Sigmoid colon (tissue), 7 donors: ENCODE data around the gene TMCC3. TPM values are rescaled to one million over a fixed set of nuclear protein-coding genes. Genes with fewer than 3 reads are reported as not detected.
"Not testable (repeated sequence)": the region's sequence is repeated elsewhere in the genome, so short reads cannot be mapped to it uniquely, and the experiment has no call there.

Experiments
- DNase-seq: peaks from one replicate; pipeline ENCODE4 v3.0.0-alpha.2; 2019
- H3K27ac ChIP-seq, 4 donors: fragments of 200-600 bp; sonication (generic); one replicate each; pipeline ENCODE4 v1.5.1; 2016 to 2019; ENCODE audit warnings: mild to moderate bottlenecking in 1 of 4
- H3K27me3 ChIP-seq, 3 donors: fragments of 200-600 bp; sonication (generic); one replicate each; pipeline ENCODE4 v1.5.1; 2019; ENCODE audit warnings: mild to moderate bottlenecking in 1 of 3
- H3K36me3 ChIP-seq, 4 donors: fragments of 200-600 bp; sonication (generic); one replicate each; pipeline ENCODE4 v1.5.1; 2016 to 2019
- H3K4me1 ChIP-seq, 4 donors: fragments of 200-600 bp; sonication (generic); one replicate each; pipeline ENCODE4 v1.5.1; 2017 to 2019
- H3K4me3 ChIP-seq, 4 donors: fragments of 200-600 bp; sonication (generic); one replicate each; pipeline ENCODE4 v1.5.1; 2017 to 2019; ENCODE audit warnings: mild to moderate bottlenecking in 2 of 4, moderate library complexity in 1 of 4
- H3K9me3 ChIP-seq, 4 donors: fragments of 200-600 bp in 3 of 4; sonication (generic) in 3 of 4; one replicate each; pipeline versions ENCODE4 v1.5.1 to v1.6.1; 2013 to 2019
- EP300 ChIP-seq, 4 donors: sonication (generic); formaldehyde crosslinking; IDR thresholded peaks; one replicate each; pipeline ENCODE4 v1.6.1; 2017; ENCODE audit warnings: antibody characterized with exemption in 4 of 4
- POLR2A ChIP-seq, 2 donors: fragments of 450-650 bp; IDR thresholded peaks; one replicate each; pipeline ENCODE4 v1.6.1; 2016; ENCODE audit warnings: antibody characterized with exemption in 2 of 2, mild to moderate bottlenecking in 2 of 2, moderate library complexity in 2 of 2
- POLR2AphosphoS5 ChIP-seq, 4 donors: sonication (generic); formaldehyde crosslinking; IDR thresholded peaks; one replicate each; pipeline ENCODE4 v1.6.1; 2017; ENCODE audit warnings: antibody characterized with exemption in 4 of 4
- WGBS, 2 donors: extraction: QIAGEN DNeasy Blood & Tissue Kit; methylation state at CpG; one replicate each; pipeline ENCODE4 v1.1.7; 2013; 5-methylcytosine and 5-hydroxymethylcytosine counted together
- intact Hi-C: fragments of 100-400 bp; cut with DNase I; formaldehyde crosslinking; loops from one replicate; pipeline ENCODE4 v1.15.1; 2023
- polyA plus RNA-seq, 3 donors: library from polyadenylated mRNA; stranded (reverse); fragments of 200-250 nt; gene quantifications; one replicate each; pipeline ENCODE4 v1.2.3, GENCODE V29; 2013
- total RNA-seq, 4 donors: library from RNA; depleted of rRNA; stranded (reverse); fragments of >200 nt; gene quantifications; one replicate each; pipeline ENCODE4 v1.1.0, GENCODE V29; 2016
- TF ChIP-seq, protein P1 (sequence below), 4 experiments: fragments of 450-650 bp in 3 of 4; fragments of 200-600 bp in 1 of 4; IDR thresholded peaks; one replicate each; pipeline ENCODE4 v1.5.1; 2016 to 2019; ENCODE audit warnings: antibody characterized with exemption in 4 of 4, mild to moderate bottlenecking in 3 of 4, moderate library complexity in 2 of 4
- donor health status: healthy with polysubstance abuse.
- donor health status: Bipolar disorder and iron deficiency.
- donor health status: healthy.

Gene TMCC3
- total and polyA plus RNA-seq, 7 donors, result 4.9 to 44.9 (median 8.3) TPM

DNA sequence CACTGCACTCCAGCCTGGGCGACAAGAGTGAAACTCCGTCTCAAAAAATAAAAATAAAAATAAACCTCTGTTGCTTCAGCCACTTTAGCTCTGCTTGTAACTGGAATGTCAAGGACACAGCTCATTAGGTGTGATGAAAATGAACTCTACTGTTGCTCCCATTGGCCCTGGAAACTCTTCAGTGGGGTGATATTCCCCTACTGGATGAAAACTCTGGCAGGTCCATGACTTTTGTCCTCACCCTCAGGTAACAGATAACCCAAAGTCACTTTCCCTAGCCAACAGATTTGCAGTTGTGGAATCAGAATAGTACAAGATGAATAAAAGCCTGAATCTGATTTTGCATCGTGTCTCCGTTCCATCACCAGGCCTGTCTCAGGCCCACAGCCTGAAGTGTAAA lies 98.5 kb downstream of the TMCC3 start:
- DNase-seq, result no peak
- Histone ChIP-seq H3K9me3 (no peaks in the 10 kb centered on the region), H3K36me3 (no peaks in the 10 kb centered on the region), H3K4me3 (no peak overlapping the region), H3K27me3 (no peaks in the 10 kb centered on the region), H3K4me1 (no peaks in the 10 kb centered on the region), H3K27ac (no peak overlapping the region)
- WGBS, 2 donors, result 91 to 97% methylated on average over 4 of the region's 4 CpGs
- TF ChIP-seq EP300 (IDR thresholded peaks at IDR 0.05), result no peak
- no peak for TF ChIP-seq POLR2A (IDR thresholded peaks at IDR 0.05)
- TF ChIP-seq, protein P1, sequence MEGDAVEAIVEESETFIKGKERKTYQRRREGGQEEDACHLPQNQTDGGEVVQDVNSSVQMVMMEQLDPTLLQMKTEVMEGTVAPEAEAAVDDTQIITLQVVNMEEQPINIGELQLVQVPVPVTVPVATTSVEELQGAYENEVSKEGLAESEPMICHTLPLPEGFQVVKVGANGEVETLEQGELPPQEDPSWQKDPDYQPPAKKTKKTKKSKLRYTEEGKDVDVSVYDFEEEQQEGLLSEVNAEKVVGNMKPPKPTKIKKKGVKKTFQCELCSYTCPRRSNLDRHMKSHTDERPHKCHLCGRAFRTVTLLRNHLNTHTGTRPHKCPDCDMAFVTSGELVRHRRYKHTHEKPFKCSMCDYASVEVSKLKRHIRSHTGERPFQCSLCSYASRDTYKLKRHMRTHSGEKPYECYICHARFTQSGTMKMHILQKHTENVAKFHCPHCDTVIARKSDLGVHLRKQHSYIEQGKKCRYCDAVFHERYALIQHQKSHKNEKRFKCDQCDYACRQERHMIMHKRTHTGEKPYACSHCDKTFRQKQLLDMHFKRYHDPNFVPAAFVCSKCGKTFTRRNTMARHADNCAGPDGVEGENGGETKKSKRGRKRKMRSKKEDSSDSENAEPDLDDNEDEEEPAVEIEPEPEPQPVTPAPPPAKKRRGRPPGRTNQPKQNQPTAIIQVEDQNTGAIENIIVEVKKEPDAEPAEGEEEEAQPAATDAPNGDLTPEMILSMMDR (IDR thresholded peaks at IDR 0.05), result no peak
- no peak for TF ChIP-seq POLR2AphosphoS5 (IDR thresholded peaks at IDR 0.05)
- intact Hi-C loops, result no loop called here

DNA sequence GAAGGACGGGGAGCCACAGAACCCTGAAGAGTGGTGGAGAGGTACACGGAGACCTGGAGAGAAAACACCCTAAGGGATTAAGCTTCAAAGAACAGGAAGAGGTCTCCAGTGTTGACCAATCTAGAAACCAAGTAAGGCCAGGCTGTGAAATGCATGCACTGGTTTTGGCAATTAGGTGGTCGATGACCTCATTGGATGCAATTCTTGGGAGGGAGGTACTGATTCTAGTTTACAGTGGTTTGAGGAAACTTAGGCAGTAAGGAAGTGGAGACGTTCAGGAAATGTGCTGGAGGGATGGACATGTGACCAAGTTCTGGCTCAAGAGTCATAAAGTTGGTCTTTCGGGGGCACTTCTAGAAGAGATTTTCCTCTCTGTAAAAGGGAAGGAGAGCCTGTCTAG lies 99.4 kb downstream of the TMCC3 start:
- whole genome bisulfite sequencing, 2 donors, result 72 to 81% methylated on average over 5 of the region's 5 CpGs
- Histone ChIP-seq H3K36me3 (no peaks in the 10 kb centered on the region), H3K27ac (no peak overlapping the region), H3K9me3 (no peaks in the 10 kb centered on the region), H3K4me3 (no peak overlapping the region), H3K27me3 (no peaks in the 10 kb centered on the region), H3K4me1 (no peaks in the 10 kb centered on the region)
- no peak for TF ChIP-seq POLR2AphosphoS5 (IDR thresholded peaks at IDR 0.05)
- TF ChIP-seq EP300 (IDR thresholded peaks at IDR 0.05), result no peak
- TF ChIP-seq POLR2A (IDR thresholded peaks at IDR 0.05), result no peak
- TF ChIP-seq, protein P1 (IDR thresholded peaks at IDR 0.05), result no peak
- intact Hi-C loops, result no loop called here
- no peak for DNase-seq

DNA sequence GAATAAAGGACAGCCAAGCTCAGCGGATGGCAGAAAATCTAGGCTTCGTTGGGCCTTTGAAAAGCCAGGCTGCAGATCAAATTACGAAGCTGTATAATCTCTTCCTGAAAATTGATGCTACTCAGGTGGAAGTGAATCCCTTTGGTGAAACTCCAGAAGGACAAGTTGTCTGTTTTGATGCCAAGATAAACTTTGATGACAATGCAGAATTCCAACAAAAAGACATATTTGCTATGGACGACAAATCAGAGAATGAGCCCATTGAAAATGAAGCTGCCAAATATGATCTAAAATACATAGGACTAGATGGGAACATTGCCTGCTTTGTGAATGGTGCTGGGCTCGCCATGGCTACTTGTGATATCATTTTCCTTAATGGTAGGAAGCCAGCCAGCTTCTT lies 101.5 kb downstream of the TMCC3 start:
- not testable (repeated sequence) for H3K4me3 ChIP-seq, DNase-seq, H3K27ac ChIP-seq, H3K36me3 ChIP-seq, H3K4me1 ChIP-seq, H3K27me3 ChIP-seq, H3K9me3 ChIP-seq
- 94 to 95% methylated on average over 5 of the region's 5 CpGs for WGBS, 2 donors
- intact Hi-C loops, result loop anchor here (5.0 to 10.0 kb wide), 4 partner anchors 218 to 786 kb away; no protein-coding TSS in a partner anchor

DNA sequence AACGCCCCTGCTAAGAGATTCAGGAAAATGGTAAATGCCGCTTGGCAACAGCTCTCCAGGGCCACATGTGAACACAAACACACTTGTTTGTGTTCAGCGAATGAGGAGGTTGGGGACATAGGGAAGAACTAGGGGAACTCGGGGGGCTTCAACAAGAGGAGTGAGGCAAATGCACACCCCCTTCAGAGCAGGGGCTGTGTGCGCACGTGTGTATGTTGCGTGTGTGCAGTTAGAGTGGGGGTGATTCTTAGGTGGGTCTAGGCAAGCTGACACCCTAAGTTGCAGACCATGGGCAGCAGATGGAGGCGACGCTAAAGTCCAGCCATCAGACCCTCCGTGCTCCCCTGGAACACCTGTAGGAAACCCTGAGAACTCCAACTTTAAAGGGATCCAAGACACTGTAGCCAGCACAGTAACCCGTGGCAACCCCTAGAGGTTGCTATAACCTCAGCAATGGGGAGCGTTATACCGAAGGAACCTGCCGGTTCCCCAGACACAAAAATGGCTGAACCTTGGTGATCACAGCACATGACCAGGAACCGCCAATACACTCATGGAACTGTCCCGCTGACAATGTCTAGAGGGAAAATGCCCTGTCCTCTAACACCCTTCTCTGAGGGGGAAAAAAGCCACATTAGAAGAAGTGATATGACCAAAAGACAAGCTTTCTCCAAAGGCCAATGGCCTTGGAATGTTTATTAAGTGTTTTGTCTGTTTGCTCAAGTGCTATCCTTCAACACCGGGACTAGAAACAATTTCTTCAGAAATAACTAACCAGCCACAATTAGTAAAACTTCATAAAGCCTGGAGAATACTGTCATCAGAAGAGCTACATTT lies 104.2 kb downstream of the TMCC3 start:
- intact Hi-C loops, result loop anchor here (5.0 to 10.0 kb wide), 4 partner anchors 221 to 789 kb away; no protein-coding TSS in a partner anchor
- no peaks in the 10 kb centered on the region for H3K27me3 ChIP-seq
- TF ChIP-seq POLR2A (IDR thresholded peaks at IDR 0.05) (no peak), POLR2AphosphoS5 (IDR thresholded peaks at IDR 0.05) (no peak), EP300 (IDR thresholded peaks at IDR 0.05) (no peak)
- TF ChIP-seq, protein P1 (IDR thresholded peaks at IDR 0.05), result peak; percentile 62 to 70 (median 67)
- DNase-seq, result no peak
- no peak overlapping the region for H3K27ac ChIP-seq
- H3K36me3 ChIP-seq, result no peaks in the 10 kb centered on the region
- H3K4me1 ChIP-seq, result no peaks in the 10 kb centered on the region
- WGBS, 2 donors, result 43 to 62% methylated on average over 17 of the region's 17 CpGs
- H3K4me3 ChIP-seq, result no peak overlapping the region
- H3K9me3 ChIP-seq, result no peaks in the 10 kb centered on the region

GRCh38 chr12:94544355-94544754 lies 106.0 kb downstream of the TMCC3 start:
- TF ChIP-seq EP300 (IDR thresholded peaks at IDR 0.05), result no peak
- no peak for TF ChIP-seq POLR2A (IDR thresholded peaks at IDR 0.05)
- TF ChIP-seq POLR2AphosphoS5 (IDR thresholded peaks at IDR 0.05), result no peak
- TF ChIP-seq, protein P1 (IDR thresholded peaks at IDR 0.05), result no peak
- Histone ChIP-seq H3K9me3 (no peaks in the 10 kb centered on the region), H3K4me3 (no peak overlapping the region), H3K36me3 (no peaks in the 10 kb centered on the region), H3K27ac (no peak overlapping the region), H3K27me3 (no peaks in the 10 kb centered on the region), H3K4me1 (no peaks in the 10 kb centered on the region)
- 91 to 94% methylated on average over 4 of the region's 4 CpGs for whole genome bisulfite sequencing, 2 donors
- intact Hi-C loops, result loop anchor here (10.0 kb wide), 3 partner anchors 330 to 790 kb away; no protein-coding TSS in a partner anchor
- no peak for DNase-seq
